Activated T-cell treated with anti-CD3 and anti-CD28 coated beads for 1 hour (primary cell): ENCODE data around the gene DTD1.

Experiments
- DNase-seq: peaks from one replicate; pipeline ENCODE4 v3.0.0-alpha.2; 2020; ENCODE audit warnings: low read depth

The DTD1 gene

GRCh38 chr20:18615020-18615650, 27.3 kb downstream of the DTD1 start:
- no peak for DNase-seq

- no peak for DNase-seq
Observed at GRCh38 chr20:18621004-18621403, 33.1 kb downstream of the DTD1 start.

- no peak for DNase-seq
Observed at GRCh38 chr20:18623156-18623910, 35.5 kb downstream of the DTD1 start.

GRCh38 chr20:18624948-18625347, 37.1 kb downstream of the DTD1 start:
- DNase-seq: no peak

- DNase-seq: no peak
Observed at GRCh38 chr20:18625907-18626655, 38.2 kb downstream of the DTD1 start.

- no peak for DNase-seq
Observed at GRCh38 chr20:18628330-18628920, 40.6 kb downstream of the DTD1 start.

- DNase-seq: peak; percentile 38
Observed at GRCh38 chr20:18632196-18632789, 44.4 kb downstream of the DTD1 start.

- DNase-seq: no peak
Observed at GRCh38 chr20:18633411-18633810, 45.6 kb downstream of the DTD1 start.

- no peak for DNase-seq
Observed at GRCh38 chr20:18634501-18634900, 46.6 kb downstream of the DTD1 start.

- DNase-seq: no peak
Observed at GRCh38 chr20:18635380-18635779, 47.5 kb downstream of the DTD1 start.

GRCh38 chr20:18637224-18637623, 49.4 kb downstream of the DTD1 start:
- DNase-seq: no peak

GRCh38 chr20:18638768-18639167, 50.9 kb downstream of the DTD1 start:
- no peak for DNase-seq

- DNase-seq: no peak
Observed at GRCh38 chr20:18639501-18639979, 51.7 kb downstream of the DTD1 start.

- DNase-seq: no peak
Observed at GRCh38 chr20:18645196-18645745, 57.4 kb downstream of the DTD1 start.

GRCh38 chr20:18645851-18646250, 58.0 kb downstream of the DTD1 start:
- DNase-seq: no peak

- DNase-seq: no peak
Observed at GRCh38 chr20:18647777-18648176, 59.9 kb downstream of the DTD1 start.

- no peak for DNase-seq
Observed at GRCh38 chr20:18650224-18650623, 62.4 kb downstream of the DTD1 start.

GRCh38 chr20:18653736-18654447, 66.0 kb downstream of the DTD1 start:
- DNase-seq: no peak

GRCh38 chr20:18654448-18654773, 66.6 kb downstream of the DTD1 start:
- no peak for DNase-seq

GRCh38 chr20:18657575-18657974, 69.7 kb downstream of the DTD1 start:
- DNase-seq: no peak
